GM10248 (cell line): ENCODE measurements around the gene CYB5D1.

Source experiments
- CTCF ChIA-PET: fragments of 300-600 bp; sonication (Branson Sonifier 250); formaldehyde crosslinking; extraction: SDS; loops from one replicate; lab custom pipeline; 2021; ENCODE audit warnings: antibody characterized with exemption; lab: Yijun Ruan, JAX
- POLR2A ChIA-PET: fragments of 350-650 bp; sonication (Branson Sonifier 250); formaldehyde crosslinking; extraction: SDS; loops from one replicate; lab custom pipeline; 2020; ENCODE audit warnings: antibody characterized with exemption; lab: Yijun Ruan, JAX
- DNase-seq: peaks from one replicate; pipeline ENCODE4 v3.0.0; 2012; ENCODE audit errors: extremely low spot score
- CTCF ChIP-seq: IDR thresholded peaks from 2 replicates; pipeline ENCODE4 v1.5.1; 2012; ENCODE audit warnings: mild to moderate bottlenecking, low read depth; ENCODE audit errors: extremely low read depth, missing control alignments, control extremely low read depth

CYB5D1 gene

GRCh38 chr17:7824021-7824924 is 33.5 kb upstream of the CYB5D1 start:
- ChIA-PET POLR2A (no interaction called here), CTCF (interaction anchor here (0.8 to 2.2 kb wide), 15 partner anchors 10 to 218 kb away, joined by 3 to 17 read pairs (median 4); partner anchors contain the start of genes KDM6B, NAA38 and WRAP53)
- no peak for DNase-seq
- no peak for TF ChIP-seq CTCF

DNA sequence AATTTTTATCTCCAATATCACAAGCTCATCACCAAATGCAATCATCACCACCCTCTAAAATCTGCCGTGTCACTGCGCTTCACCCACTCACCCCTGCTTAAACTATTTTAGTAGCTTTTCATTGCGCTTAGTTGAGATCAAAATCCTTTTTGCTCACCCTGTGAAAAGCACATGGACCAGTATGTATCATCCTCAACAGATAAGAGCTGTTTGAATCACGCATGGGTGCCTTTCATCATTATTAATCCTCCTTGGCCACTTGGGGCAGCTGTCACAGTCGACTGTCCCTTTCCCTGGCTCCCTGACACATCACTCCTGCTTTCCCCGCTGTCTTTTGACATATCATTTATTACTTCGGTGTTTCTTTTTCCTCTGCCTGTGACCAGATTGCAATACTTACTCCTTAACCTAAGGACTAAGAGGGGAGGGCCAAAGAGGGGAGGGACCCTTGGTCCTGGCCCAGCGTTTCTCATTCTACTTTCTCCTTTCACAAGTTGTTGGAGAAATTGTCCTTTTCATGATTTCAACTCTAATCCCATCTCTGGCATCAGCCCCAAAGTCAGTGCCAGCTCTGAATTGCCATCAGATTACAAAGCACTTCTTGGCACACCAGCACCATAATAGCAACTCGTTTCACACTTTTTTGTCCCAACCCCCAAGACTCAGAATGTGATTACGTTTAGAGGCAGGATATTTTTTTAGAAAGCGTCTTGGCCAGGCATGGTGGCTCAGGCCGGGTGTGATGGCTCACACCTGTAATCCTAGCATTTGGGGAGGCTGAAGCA is 32.4 kb upstream of the CYB5D1 start:
- no peak for TF ChIP-seq CTCF
- ChIA-PET POLR2A (interaction anchor here (0.5 kb wide), 1 partner anchor 117 kb away, joined by 3 read pairs; no protein-coding TSS in a partner anchor), CTCF (interaction anchor here (0.8 to 2.2 kb wide), 19 partner anchors 9 to 248 kb away, joined by 3 to 17 read pairs (median 4); partner anchors contain the start of genes KDM6B, NAA38, TP53 and WRAP53)
- DNase-seq: no peak

- DNase-seq: no peak
- POLR2A ChIA-PET: no interaction called here
- CTCF ChIA-PET: interaction anchor here (1.1 to 3.2 kb wide), 3 partner anchors 9 to 87 kb away, joined by 3 to 25 read pairs (median 7); no protein-coding TSS in a partner anchor
- TF ChIP-seq CTCF: no peak
Observed at GRCh38 chr17:7830616-7831015, 27.2 kb upstream of the CYB5D1 start.

DNA sequence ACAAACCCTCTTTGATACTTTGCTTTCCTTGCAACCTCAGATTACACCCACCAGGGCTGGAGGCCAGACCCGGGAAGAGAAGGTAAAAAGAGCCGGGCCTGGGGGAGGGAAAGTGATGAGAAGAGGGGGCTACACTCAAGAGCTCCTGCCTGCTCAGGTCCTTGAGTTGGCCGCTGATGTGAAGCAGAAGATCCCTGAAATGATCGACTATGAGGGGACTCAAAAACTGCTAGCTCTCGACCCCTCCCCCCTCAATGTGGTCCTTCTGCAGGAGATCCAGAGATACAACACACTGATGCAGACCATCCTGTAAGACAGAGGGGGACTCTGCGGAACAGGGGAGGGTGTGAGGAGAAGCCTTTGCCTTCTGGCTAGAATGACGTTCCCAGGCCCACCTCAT is 26.6 kb upstream of the CYB5D1 start:
- no peak for TF ChIP-seq CTCF
- no peak for DNase-seq
- ChIA-PET POLR2A (no interaction called here), CTCF (interaction anchor here (0.6 to 3.2 kb wide), 5 partner anchors 10 to 88 kb away, joined by 3 to 25 read pairs (median 3); no protein-coding TSS in a partner anchor)

- no peak for DNase-seq
- CTCF ChIA-PET: interaction anchor here (0.7 to 4.6 kb wide), 10 partner anchors 11 to 225 kb away, joined by 3 to 29 read pairs (median 4); partner anchors contain the start of genes CYB5D1 and NAA38
- TF ChIP-seq CTCF: no peak
- POLR2A ChIA-PET: no interaction called here
Observed at GRCh38 chr17:7832431-7832830, 25.4 kb upstream of the CYB5D1 start.
